MM.1S (cell line): ENCODE results near the gene DSE.

Experiments used
- DNase-seq: peaks from one replicate; pipeline ENCODE4 v3.0.0-alpha.2; 2015
- H2AFZ ChIP-seq: fragments of 300-600 bp; sonication (generic); 2 replicates; pipeline ENCODE4 v1.6.0; 2016; ENCODE audit warnings: antibody characterized with exemption, low read length
- H3F3A ChIP-seq: fragments of 300-600 bp; sonication (generic); 2 replicates; pipeline ENCODE4 v1.6.1; 2016; ENCODE audit warnings: mild to moderate bottlenecking, antibody characterized with exemption, low read length, moderate library complexity, mixed read lengths; ENCODE audit not compliant: insufficient read depth
- H3K27ac ChIP-seq: fragments of 300-600 bp; sonication (generic); 2 replicates; pipeline ENCODE4 v1.5.1; 2016; ENCODE audit warnings: mild to moderate bottlenecking, low read length
- H3K27me3 ChIP-seq: fragments of 300-600 bp; sonication (generic); replicated peaks from 2 replicates; pipeline ENCODE4 v1.6.0; 2016; ENCODE audit warnings: low read length; ENCODE audit not compliant: insufficient read depth
- H3K36me3 ChIP-seq: fragments of 300-600 bp; sonication (generic); replicated peaks from 2 replicates; pipeline ENCODE4 v1.6.1; 2016; ENCODE audit warnings: mild to moderate bottlenecking, low read length, mixed read lengths; ENCODE audit not compliant: insufficient read depth
- H3K4me1 ChIP-seq: fragments of 300-600 bp; sonication (generic); 2 replicates; pipeline ENCODE4 v1.6.1; 2016; ENCODE audit warnings: low read length, mixed read lengths
- H3K4me2 ChIP-seq: fragments of 300-600 bp; sonication (generic); 2 replicates; pipeline ENCODE4 v1.6.0; 2016; ENCODE audit warnings: low read depth, low read length
- H3K4me3 ChIP-seq: fragments of 300-600 bp; sonication (generic); 2 replicates; pipeline ENCODE4 v1.5.1; 2016; ENCODE audit warnings: low read length, mixed read lengths
- H3K79me2 ChIP-seq: fragments of 300-600 bp; sonication (generic); 2 replicates; pipeline ENCODE4 v1.6.1; 2016; ENCODE audit warnings: mixed run types, low read length, mixed read lengths
- H3K9ac ChIP-seq: fragments of 300-600 bp; sonication (generic); 2 replicates; pipeline ENCODE4 v1.6.1; 2016; ENCODE audit warnings: low read length, mixed read lengths
- H3K9me2 ChIP-seq: fragments of 300-600 bp; sonication (generic); replicated peaks from 2 replicates; pipeline ENCODE4 v1.6.1; 2016; ENCODE audit warnings: mild to moderate bottlenecking, low read length, mixed read lengths; ENCODE audit not compliant: insufficient read depth
- H3K9me3 ChIP-seq: fragments of 300-600 bp; sonication (generic); replicated peaks from 2 replicates; pipeline ENCODE4 v1.6.1; 2016; ENCODE audit warnings: mild to moderate bottlenecking, low read length, mixed read lengths; ENCODE audit not compliant: insufficient read depth
- H4K20me1 ChIP-seq: fragments of 300-600 bp; sonication (generic); 2 replicates; pipeline ENCODE4 v1.6.1; 2016; ENCODE audit warnings: mild to moderate bottlenecking, low read length, moderate library complexity, mixed read lengths; ENCODE audit not compliant: insufficient read depth
- EZH2 ChIP-seq: fragments of 300-600 bp; sonication (generic); optimal IDR thresholded peaks from 2 replicates; pipeline ENCODE3; 2017; ENCODE audit warnings: low read depth, mild to moderate bottlenecking, antibody characterized with exemption, low read length, mixed read lengths
- EZH2phosphoT487 ChIP-seq: fragments of 300-600 bp; sonication (generic); IDR thresholded peaks from 2 replicates; pipeline ENCODE4 v1.6.1; 2018; ENCODE audit warnings: antibody characterized with exemption, low read length
- TF ChIP-seq, protein P1 (sequence below): fragments of 300-600 bp; sonication (generic); IDR thresholded peaks from 2 replicates; pipeline ENCODE4 v1.5.1; 2016; ENCODE audit warnings: antibody characterized with exemption, low read length, mixed read lengths

Gene DSE

DNA sequence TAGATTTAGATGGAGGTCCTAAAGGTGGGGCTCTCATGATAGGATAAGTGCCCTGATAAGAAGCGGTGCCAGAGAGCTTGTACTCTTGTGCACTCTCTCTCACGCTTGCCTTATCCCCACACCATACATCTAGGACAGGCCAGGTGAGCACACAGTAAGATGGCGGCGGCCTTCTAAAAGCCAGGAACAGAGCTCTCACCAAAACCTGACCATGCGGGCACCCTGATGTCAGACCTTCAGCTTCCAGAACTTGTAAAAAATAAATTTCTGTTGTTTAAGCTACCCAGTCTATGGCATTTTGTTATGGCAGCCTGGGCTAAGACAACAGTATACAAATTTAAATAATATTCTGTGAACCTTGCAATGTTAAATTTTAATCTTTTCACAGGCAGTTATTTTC, 49.6 kb downstream of the DSE start:
- Histone ChIP-seq H4K20me1 (no peaks in the 10 kb centered on the region), H2AFZ (no peak overlapping the region), H3K9me2 (no peaks in the 10 kb centered on the region), H3K36me3 (no peaks in the 10 kb centered on the region), H3K9ac (no peak overlapping the region), H3K4me1 (no peaks in the 10 kb centered on the region), H3K27me3 (no peaks in the 10 kb centered on the region), H3K79me2 (no peaks in the 10 kb centered on the region), H3K27ac (no peak overlapping the region), H3K4me2 (no peak overlapping the region), H3K4me3 (no peak overlapping the region), H3K9me3 (no peaks in the 10 kb centered on the region), H3F3A (no peaks in the 10 kb centered on the region)
- TF ChIP-seq, protein P1, sequence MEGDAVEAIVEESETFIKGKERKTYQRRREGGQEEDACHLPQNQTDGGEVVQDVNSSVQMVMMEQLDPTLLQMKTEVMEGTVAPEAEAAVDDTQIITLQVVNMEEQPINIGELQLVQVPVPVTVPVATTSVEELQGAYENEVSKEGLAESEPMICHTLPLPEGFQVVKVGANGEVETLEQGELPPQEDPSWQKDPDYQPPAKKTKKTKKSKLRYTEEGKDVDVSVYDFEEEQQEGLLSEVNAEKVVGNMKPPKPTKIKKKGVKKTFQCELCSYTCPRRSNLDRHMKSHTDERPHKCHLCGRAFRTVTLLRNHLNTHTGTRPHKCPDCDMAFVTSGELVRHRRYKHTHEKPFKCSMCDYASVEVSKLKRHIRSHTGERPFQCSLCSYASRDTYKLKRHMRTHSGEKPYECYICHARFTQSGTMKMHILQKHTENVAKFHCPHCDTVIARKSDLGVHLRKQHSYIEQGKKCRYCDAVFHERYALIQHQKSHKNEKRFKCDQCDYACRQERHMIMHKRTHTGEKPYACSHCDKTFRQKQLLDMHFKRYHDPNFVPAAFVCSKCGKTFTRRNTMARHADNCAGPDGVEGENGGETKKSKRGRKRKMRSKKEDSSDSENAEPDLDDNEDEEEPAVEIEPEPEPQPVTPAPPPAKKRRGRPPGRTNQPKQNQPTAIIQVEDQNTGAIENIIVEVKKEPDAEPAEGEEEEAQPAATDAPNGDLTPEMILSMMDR = no peak
- no peak for TF ChIP-seq EZH2
- TF ChIP-seq EZH2phosphoT487 = no peak
- DNase-seq = no peak

DNA sequence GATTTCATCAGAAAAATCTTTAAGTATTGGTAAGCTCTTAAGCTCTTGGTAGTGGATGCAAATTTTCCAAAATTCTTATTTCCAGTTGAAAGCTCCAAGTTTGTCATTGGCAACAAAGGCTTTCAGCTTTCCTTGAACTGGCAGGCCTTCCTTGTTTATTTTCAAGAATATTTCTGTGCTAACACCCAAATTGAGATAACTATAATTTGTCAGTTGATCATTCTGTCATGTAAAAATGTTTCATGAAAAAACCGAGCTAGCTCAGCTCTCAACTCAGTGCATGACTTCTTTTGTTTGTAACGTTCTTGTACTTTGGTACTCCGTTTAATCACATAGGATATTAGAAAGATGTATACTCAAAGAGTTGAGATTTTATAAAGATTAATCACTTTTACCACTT, 51.5 kb downstream of the DSE start:
- no peak for DNase-seq
- Histone ChIP-seq H3K9me2 (no peaks in the 10 kb centered on the region), H3K4me3 (no peak overlapping the region), H3K9ac (no peak overlapping the region), H3K27ac (no peak overlapping the region), H4K20me1 (no peaks in the 10 kb centered on the region), H3K4me2 (no peak overlapping the region), H3K4me1 (no peaks in the 10 kb centered on the region), H3K9me3 (no peaks in the 10 kb centered on the region), H3K79me2 (no peaks in the 10 kb centered on the region), H3K36me3 (no peaks in the 10 kb centered on the region), H3K27me3 (no peaks in the 10 kb centered on the region), H3F3A (no peaks in the 10 kb centered on the region), H2AFZ (no peak overlapping the region)
- TF ChIP-seq EZH2 (no peak), EZH2phosphoT487 (no peak)
- TF ChIP-seq, protein P1 = no peak

DNA sequence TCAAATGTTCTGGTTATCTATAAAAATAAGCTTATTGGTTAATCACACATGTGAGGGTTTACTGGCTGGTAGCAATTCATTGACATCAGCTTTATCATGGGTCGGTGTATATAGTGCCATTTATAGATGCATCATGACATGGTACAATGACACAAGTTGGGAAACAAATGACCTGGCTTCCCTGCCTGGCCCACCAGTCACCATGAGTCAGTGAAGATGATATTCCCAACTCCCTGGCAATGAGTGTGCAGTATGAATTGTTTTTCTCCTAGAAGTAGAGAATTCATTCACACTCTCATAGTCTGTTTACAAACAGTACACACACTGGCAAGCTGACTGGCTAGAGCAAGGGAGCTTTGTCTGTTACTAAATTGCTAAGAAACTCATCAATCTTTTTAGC, 53.3 kb downstream of the DSE start:
- Histone ChIP-seq H3K4me2 (no peak overlapping the region), H3K9ac (no peak overlapping the region), H3K27ac (no peak overlapping the region), H3K4me1 (no peaks in the 10 kb centered on the region), H3K4me3 (no peak overlapping the region), H3K79me2 (no peaks in the 10 kb centered on the region), H3K9me3 (no peaks in the 10 kb centered on the region), H3K36me3 (no peaks in the 10 kb centered on the region), H4K20me1 (no peaks in the 10 kb centered on the region), H2AFZ (no peak overlapping the region), H3K27me3 (no peaks in the 10 kb centered on the region), H3F3A (no peaks in the 10 kb centered on the region), H3K9me2 (no peaks in the 10 kb centered on the region)
- no peak for TF ChIP-seq EZH2
- TF ChIP-seq, protein P1 = no peak
- TF ChIP-seq EZH2phosphoT487 = no peak
- DNase-seq = no peak
